KOPT-K1 (cell line): ENCODE measurements around the gene NELFA.

ENCODE experiments used
- H3K27ac ChIP-seq: fragments of 200-600 bp; sonication (generic); 2 replicates; pipeline ENCODE4 v1.5.1; 2016; ENCODE audit warnings: antibody characterized with exemption, mild to moderate bottlenecking, low read depth, low read length; ENCODE audit not compliant: poor library complexity, severe bottlenecking
- H3K36me3 ChIP-seq: fragments of 200-600 bp; sonication (generic); 2 replicates; pipeline ENCODE4 v1.5.1; 2017; ENCODE audit warnings: antibody characterized with exemption, mild to moderate bottlenecking, low read length, moderate library complexity; ENCODE audit not compliant: insufficient read depth
- H3K9me3 ChIP-seq: fragments of 200-600 bp; sonication (generic); 2 replicates; pipeline ENCODE4 v1.5.1; 2017; ENCODE audit warnings: antibody characterized with exemption, low read length, mild to moderate bottlenecking; ENCODE audit not compliant: insufficient read depth, poor library complexity, severe bottlenecking

The NELFA gene

DNA sequence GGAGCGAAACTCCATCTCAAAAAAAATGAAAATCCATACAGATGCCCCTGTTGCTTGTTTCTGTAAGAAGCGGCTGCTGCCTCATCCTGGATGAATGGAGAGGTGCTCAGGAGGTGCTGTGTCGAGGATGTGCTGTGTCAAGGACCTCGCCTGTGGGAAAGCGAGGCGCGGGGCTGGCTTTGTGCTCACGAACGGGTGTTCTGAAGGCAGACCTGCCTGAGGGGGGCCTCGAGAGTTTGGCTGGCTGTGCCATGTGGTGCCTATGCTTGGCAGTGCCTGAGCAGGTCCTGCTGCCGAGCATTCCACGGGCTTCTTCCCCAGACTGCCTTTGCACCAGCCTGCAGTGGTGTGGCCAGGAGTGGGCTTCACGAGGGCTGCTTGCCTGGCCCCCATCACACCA, 76.0 kb downstream of the NELFA start:
- Histone ChIP-seq H3K36me3 (peaks cover 94% of the 10 kb centered on the region), H3K9me3 (no peaks in the 10 kb centered on the region), H3K27ac (no peak overlapping the region)
